Dedifferentiated amniotic fluid mesenchymal stem cell (primary cell): Measurements from ENCODE around the gene CHRNA4.

ENCODE experiments used
- DNase-seq: peaks from one replicate; pipeline ENCODE4 v3.0.0-alpha.2; 2016; ENCODE audit errors: extremely low spot score

CHRNA4 gene

DNA sequence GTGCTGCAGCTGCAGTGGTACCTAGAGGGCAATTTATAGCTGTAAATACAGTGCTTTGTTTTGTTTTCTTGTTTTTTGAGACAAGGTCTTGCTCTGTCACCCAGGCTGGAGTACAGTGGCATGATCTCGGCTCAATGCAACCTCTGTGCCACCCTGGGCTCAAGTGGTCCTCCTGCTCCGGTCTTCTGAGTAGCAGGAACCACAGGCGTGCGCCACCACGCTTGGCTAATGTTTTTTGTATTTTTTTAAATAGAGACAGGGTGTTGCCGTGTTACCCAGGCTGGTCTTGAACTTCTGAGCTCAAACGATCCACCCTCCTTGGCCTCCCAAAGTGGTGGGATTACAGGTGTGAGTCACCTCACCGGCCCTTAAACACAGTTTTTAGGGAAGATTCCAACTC, 26.8 kb downstream of the CHRNA4 start:
- no peak for DNase-seq

DNA sequence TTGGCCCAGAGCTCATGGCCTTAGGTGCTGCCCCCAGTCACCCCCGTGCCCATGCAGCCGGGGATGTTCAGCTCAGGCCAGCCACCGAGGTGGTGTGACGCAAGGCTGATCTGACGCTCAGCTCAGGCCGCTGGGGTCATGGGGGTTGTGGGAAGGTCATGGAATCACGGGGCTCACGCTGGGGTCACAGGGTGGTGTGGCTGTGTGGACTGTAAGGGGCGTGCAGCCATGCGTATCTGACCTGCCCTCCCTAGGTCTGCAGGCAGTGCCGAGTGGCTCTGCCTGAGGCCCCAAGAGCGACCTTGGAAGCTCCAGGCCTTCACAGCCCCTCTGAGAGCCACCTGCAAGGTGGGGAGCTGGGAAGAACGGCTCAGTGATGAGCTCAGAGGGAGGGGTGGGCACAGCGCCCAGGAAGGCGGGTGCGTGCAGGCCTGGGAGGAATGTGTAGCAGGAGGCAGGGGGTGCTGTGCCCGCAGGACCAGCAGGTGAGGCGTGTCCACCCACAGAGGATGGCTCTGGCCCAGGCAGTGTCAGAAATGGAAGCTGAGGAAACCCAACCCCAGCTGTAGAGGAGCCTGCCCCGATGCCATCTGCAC, 27.8 kb downstream of the CHRNA4 start:
- DNase-seq = no peak

DNA sequence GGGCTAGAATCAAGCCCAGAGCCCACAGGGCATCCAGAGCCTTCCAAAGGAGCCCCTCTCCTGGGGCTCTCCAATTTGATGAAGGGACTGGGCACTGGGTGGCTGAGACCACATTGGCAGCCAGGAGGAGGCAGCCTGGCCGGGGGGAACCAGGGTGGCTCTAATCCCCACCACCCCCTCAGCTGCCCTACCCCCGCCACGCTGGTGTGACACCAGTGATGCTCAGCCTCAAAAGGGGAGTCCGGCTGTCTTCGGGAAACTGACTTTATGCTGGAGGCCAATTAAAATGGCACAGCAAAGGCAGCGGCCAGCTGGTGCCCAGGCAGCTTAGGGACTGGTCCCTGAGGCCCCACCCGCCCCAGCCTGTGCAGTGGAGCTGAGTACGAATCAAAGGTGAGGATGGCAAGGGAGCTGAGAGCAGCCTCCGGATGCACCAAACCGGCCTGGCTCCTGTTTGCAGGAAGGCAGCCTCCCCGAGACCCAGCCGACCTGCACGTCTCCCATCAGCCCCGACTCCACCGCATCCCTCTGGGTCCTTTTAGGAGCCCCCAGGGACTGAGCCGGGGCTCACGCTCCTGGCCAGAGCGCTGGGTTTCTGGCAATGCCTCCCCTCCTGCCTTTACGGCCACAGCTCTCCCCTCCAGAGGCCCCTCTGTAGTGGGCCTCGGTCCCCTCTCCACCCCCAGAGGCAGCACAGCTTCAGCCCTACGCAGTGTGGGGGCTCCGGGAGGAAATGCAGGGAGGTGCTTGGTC, 28.5 kb downstream of the CHRNA4 start:
- DNase-seq = no peak

DNA sequence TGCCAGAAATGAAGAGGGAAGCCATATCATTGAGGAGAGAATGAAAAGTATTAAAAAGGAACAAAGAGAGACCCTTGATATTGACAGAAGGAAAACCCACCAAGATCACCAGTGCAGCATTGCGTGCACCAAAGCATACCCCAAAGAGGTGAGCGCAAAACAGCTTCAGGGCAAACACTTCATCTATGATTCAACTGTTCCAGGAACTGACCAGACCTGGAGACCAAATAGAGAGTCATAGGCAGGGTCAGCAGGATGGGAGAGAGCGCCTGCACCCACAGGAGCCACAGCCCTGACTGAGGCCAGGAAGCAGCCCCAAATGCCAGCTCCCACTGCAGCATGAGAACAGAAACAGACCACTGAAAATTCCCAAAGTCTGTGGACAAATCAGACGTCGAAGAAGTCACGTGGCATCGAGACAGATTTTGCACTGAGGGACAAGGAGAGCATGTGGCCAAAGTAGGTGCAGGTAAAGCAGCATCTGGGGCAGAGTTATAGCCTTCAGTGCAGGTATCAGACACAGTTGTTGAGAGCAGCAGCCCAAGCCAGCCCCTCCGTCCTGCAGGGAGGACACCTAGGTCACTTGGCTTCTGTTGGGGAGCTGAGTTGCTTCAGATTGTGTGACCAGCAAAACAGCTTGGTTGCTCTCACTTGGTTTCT, 29.3 kb downstream of the CHRNA4 start:
- no peak for DNase-seq

DNA sequence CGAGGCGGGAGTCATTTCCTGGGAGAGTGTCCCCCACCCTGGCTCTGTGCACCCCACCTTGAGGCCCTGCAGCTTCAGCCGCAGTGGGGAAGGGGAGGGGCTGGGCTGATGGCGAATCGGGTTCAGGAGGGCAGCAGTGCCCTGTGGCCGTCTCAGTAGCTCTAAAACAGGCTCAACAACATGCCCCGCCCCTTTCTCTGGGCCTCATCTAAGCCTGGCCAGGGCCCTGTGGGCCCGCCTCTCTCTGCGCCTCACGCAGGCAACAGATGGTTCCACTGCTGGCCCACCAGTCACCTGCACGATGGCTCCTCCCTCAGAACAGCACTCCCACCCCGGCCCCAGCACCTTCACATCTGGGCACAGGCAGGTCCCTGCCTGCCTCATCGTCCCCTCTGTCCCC, 30.2 kb downstream of the CHRNA4 start:
- no peak for DNase-seq

DNA sequence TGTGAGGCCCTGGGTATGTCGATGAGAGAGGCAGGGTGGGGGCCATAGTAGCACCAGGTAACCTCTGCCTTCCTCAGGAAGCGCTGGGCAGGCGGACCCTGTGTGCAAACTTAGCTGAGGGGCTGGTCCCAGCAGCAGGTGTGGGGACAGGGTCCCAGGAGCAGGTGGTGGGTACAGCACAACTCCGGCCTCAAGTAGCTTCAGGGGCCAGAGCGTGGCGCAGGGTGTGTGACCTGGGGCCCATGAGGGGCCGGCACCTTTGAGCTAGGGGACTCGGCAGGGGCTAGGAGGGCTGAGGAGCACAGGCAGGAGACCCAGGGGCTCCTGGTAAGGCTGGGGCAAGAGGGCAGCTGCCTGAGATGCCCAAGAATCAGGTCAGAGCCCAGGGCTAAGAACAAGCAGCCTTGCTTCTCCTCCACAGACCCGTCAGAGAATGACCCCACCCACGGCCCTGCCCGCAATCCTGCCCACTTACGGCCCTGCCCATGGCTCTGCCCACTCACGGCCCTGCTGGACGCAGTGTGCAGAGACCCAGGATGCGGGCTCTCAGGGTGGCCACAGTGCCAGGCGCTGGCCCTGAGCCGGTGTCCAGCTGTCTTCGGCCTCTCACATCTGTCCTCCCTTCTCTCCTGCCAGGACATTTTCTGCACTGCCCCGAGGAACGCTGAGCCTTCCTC, 30.9 kb downstream of the CHRNA4 start:
- DNase-seq = no peak

DNA sequence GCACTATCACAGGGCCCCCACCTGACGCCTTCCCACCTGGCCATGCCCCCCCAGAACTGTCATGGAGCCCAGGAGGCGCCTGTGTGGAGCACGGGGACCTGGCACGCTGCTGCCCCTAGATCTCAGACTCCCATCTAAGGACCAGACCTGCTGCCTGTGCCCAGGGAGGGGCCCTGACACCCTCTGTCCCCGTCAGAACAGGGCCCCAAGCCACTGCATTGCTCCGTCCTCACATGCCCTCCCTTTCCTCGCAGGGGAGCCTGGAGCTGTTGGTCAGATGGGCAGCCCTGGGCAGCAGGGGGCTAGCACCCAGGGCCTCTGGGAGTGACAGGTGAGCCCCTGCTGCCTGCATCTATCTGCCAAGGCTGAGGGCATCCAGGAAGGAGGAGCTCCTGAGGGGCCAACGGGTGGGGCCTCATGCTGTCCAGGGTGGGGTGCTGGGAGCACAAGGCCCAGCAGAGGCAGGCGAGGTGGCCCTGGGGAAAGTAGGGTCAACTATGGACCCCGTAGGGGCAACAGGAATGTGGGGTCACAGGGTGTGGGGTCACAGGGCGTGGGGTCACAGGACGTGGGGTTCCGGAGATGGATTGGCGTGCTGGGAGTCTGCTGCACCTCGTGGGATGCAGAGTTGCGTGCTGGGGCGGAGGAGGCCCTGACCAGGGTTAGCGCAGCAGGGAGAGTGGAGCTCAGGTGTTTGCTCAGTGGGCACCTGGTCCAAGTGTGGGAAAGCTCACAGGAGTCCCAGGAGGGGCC, 31.6 kb downstream of the CHRNA4 start:
- DNase-seq = no peak

DNA sequence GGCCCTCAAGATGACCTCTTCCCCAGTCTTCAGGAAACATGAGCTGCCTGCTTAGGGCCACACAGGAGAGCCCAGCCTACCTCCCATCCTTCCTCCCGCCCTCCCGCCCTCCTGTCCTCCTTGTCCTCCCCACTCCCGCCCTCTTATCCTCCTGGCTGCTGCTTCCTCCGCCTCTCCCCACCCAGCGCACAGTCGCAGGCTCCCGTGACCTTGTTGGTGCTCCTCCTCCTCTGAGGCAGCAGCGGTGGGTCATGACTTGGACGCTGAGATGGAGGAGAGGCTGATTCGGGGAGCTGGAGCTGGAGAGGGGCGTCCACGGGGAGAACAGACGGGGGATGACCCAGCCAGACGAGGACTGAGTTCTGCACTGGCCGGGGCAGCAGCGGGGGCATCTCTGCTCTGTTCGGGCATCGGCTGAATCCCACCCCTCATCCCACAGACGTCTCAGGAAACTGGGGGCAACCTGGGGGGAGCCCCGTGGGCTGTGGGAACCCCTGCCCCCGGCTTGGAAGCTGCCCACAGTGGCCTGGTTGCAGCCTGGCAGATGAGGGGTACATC, 32.4 kb downstream of the CHRNA4 start:
- no peak for DNase-seq

DNA sequence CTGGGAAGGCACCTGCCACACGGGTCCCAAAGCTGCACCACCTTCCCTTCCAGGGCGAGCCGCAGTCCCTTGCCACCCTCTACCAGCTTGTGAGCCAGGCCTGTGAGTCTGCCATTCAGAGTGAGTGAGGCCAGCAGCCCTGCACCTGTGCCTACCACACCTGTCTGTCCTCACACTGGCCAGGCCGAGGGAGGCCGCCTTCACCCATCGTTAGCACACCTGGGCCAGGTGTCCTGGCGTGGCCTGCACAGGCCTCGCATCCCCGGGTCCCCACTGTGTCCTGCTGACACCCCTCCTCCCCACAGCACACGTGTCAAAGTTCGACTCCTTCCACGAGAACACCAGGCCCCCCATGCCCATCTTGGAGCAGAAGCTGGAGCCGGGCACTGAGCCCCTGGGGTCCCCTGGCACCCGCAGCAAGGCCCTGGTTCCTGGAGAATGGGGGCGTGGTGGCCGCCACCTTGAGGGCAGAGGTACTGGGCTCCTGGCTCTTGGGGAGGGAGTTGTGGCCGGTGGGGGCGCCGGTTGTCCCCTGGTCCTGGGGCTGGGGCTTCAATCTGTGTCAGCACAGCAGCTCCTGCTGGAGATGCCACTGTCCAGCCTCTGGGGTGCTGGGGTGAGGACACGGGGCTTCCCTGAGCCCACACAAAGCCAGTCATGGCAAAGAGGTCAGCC, 33.0 kb downstream of the CHRNA4 start:
- DNase-seq = no peak

DNA sequence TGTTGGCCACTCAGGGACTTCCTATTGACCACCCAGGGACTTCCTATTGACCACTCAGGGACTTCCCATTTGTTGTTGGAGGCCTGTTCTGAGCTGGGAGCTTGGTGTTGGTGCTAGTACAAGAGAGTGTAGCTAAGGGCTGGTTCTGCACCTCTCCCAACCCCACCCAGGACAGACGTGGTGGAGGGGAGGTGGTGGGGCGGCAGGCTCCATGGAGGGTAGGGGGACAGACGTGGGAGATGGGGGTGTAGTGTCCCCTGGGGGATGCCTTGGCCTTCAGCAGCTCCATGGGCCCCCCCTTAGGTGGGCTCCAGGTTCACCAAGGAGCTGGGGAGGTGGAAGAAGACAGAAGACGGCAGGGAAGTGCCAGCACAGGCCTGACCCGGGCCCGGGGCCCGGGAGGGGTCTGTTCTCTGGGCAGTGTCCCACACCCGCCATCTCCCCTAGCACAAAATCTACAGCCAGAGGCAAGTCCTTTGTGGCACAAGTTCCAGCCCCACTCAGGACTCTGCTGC, 33.9 kb downstream of the CHRNA4 start:
- DNase-seq = no peak

DNA sequence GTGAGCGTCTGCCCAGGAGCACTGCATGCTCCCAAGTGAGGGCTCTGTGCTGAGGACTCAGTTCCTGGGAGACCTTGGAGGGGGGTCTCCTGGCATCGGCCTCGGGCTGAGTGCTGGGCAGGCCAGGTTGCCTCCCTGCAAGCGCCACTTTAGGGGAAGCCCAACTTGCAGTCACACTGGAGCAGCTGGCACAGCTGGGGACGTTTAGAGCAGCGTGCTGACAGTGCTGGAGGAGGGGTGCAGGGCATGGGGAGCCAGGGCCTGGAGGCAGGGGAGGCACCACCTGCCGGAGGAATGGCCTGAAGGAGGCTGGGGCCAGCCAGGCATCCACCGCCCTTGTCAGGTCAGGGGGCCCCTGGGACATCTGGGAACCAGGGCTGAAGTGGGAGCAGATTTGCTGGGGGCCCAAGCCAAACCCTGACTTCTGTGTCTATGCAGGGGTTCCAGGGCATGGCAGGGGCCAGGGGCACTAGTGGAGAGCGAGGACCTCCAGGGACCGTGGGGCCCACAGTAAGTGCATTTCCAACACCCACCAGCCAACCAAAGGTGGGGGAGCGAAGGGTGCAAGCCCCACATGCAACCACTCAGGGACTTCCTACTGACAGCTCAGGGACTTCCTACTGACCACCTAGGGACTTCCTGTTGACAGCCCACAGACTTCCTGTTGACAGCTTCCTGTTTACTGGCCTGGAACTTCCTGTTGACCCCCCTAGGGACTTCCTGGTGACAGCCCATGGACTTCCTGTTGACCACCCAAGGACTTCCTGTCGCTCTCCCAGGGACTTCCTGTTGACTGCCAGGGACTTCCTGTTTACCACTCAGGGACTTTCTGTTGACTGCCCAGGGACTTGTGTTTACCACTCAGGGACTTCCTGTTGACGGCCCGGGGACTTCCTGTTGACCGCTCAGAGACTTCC, 34.6 kb downstream of the CHRNA4 start:
- DNase-seq = no peak

DNA sequence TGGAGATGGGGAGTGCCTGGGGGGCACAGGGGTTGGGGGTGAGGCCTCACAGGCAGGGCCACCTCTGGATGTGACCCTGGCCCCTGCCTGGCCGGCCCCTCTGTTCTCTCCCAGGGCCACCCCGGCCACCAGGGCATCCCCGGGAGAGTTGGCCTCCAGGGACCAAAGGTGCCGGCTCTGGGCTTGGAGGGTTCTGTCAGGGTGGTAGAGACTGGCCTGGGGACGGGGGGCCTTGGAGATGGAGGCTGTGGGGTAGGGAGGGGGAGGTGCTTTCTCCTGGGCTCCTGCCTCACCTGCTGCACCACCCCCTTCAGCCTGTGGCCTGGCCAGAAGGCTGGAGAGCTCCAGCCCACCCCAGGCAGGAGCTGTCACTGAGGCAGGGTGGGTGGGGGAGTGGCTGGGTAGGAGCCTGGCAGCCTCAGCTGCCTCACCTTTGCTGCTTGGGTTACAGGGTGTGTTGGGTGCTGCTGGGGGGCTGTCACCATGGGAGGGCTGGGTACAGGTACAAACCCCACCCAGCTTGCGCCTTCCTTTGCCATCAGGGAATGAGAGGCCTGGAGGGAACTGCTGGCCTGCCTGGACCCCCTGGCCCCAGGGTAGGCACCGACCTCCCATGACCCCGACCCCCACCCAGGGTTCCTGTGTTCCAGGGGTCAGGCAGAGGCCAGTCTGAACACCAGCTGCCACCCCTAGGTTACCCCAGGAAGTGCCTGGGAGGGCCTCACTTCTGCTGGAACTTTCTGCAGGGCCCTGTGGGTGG, 35.4 kb downstream of the CHRNA4 start:
- no peak for DNase-seq

DNA sequence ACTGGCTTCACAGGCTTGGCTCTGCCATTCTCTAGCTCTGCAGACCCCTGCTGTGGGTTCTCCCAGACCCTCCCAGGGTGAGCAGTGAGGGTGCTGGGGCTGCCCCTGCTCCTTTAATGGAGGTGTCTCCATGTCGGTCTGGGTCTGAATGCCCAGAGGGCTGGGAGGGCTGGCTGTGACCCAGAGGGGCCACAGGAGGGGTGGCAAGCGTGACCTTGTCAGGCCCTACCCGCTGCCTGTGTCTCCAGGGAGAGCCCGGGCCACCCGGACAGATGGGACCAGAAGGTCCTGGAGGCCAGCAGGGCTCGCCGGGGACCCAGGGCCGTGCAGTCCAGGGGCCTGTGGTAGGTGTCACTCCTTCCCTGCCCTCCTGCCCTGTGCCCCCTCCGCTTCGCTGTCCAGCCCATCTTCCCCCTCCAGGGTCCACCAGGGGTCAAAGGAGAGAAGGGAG, 36.1 kb downstream of the CHRNA4 start:
- no peak for DNase-seq

DNA sequence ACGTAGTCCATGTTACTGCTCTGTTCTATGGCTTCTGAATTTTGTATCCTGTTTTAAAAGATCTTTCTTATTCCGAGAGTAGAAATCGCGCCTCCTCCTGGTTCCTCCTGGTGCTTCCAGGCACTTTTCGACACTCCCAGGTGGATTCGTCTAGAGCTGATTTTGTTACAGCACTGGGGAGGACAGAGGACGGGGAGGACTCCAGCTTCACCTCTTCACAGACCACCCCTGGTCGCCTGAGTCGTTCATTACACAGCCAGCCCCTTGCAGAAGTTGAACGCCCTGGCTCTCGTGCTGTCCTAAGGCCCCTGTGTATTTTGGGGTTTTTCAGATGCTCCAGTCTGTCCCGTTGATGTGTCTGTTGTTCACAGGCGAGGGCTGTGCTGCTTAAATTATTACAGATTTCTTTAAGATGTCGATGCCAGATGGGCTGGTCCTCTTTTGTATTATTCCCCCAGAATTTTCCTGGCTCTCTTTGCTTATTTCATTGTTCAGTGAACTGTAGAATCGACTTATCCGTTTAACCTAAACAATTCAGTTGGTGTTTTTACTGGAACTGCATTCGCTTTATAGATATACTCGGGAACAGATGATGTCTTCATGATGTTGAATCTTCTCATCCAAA, 37.7 kb downstream of the CHRNA4 start:
- DNase-seq = no peak

DNA sequence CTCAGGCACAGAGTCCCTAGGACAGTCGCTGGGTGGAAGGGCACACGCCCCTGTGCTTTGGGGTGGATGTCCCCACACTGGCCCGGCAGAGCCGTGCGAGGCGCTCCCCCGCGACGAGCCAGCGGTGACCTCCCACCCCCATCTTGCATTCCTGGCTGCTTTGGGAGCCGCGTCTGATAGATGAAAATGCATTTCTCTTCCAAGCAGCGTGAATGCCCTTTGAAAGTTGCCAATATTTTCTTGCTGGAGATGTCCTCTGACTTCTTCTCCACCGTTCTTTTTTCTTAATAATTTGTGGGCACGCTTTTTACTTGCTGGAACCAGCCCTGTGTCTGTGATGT, 38.2 kb downstream of the CHRNA4 start:
- DNase-seq = no peak

DNA sequence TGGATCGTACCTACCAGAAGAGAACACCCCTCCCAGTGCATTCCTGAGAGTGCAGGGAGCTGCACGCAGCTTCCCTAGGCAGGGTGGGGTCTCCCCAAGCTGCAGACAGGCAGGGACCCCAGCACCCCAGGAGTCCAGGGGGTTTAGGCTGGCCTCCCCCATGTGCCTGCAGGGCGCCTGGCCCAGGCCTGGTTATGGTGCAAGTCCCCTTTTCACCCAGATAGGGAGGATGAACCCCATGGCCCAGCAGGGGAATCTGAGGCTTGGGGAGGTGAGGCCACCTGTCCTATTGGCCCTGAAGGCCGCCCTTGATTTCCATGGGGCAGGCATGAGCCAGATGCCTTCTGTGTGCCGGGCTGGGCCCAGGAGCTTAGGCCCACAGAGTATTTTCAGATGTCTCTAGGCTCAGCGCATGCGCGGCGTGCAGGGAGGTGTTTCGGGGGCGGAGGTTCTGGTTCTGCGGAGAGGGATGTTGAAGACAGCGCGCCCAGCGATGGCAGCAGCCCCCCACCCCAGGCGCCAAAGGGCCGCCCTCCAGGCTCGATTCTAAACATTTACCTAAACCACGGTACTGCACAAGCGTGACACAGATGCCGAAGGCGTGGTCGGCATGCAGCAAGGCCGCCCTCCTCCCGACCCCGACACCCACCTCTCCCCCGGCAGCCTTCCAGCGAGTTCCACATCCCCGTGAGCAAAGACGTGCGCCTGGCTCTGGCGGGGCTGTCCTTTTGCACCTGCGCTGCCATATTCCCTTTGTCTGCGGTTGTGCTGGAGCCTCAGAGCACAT, 38.8 kb downstream of the CHRNA4 start:
- no peak for DNase-seq

DNA sequence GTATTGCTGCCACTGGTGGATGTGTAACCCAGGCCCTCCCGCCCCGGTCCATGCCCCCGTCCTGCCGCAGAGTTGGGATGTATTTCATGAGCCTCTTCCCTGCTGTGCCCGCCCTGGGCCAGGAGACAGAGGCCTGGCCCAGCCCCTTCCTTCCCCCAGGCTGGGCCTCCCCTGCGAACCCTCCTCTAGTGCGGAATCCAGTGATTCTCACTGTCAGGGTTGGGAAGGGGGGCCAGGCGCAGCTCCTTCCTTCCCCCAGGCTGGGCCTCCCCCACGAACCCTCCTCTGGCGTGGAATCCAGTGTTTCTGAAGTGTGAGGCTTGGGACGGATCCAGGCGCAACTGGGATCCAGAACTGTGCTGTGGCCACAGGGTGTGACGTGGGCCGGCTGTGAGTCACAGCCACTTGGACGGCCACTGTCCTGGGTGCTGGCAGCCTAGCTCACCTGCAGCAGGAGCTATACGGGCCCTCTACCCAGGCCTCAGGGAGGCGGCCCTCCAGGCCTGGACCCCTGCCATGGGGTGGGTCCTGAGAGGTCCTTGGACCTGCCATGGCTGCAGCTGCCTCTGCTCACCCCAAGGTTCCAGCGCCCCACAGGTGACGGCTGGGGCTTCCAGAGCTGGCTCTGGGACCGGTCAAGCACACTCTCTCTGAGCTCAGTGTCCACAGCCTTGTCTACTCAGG, 39.9 kb downstream of the CHRNA4 start:
- no peak for DNase-seq
